ENCODE data around the gene VPS35L.

The VPS35L gene

GRCh38 chr16:19680881-19681340 lies 125.4 kb downstream of the VPS35L start:
- Histone ChIP-seq H3K27ac (ENCODE audit: low read depth, low read length) (no peak overlapping the region), H3K9ac (ENCODE audit: low read depth, low read length) (no peak overlapping the region), H3K27me3 (ENCODE audit: insufficient read depth, low read length) (no peaks in the 10 kb centered on the region), H3K9me3 (ENCODE audit: insufficient read depth, low read depth, low read length) (peaks cover 8% of the 10 kb centered on the region), H3K36me3 (ENCODE audit: insufficient read depth, low read length) (peaks cover 44% of the 10 kb centered on the region), H3K4me3 (ENCODE audit: low read length) (no peak overlapping the region), H3K4me1 (ENCODE audit: insufficient read depth, low read length) (no peaks in the 10 kb centered on the region)
- 84% methylated on average over 6 of the region's 6 CpGs for WGBS

- 96% methylated on average over 12 of the region's 12 CpGs for WGBS
- no peaks in the 10 kb centered on the region for H3K27me3 ChIP-seq (ENCODE audit: insufficient read depth, low read length)
- H3K27ac ChIP-seq (ENCODE audit: low read depth, low read length): no peak overlapping the region
- H3K9ac ChIP-seq (ENCODE audit: low read depth, low read length): no peak overlapping the region
- H3K36me3 ChIP-seq (ENCODE audit: insufficient read depth, low read length): peaks cover 48% of the 10 kb centered on the region
- H3K4me3 ChIP-seq (ENCODE audit: low read length): no peak overlapping the region
- peaks cover 8% of the 10 kb centered on the region for H3K9me3 ChIP-seq (ENCODE audit: insufficient read depth, low read depth, low read length)
- H3K4me1 ChIP-seq (ENCODE audit: insufficient read depth, low read length): no peaks in the 10 kb centered on the region
Measured at GRCh38 chr16:19681637-19682036, 126.1 kb downstream of the VPS35L start.

GRCh38 chr16:19683453-19684236 lies 128.1 kb downstream of the VPS35L start:
- Histone ChIP-seq H3K9me3 (ENCODE audit: insufficient read depth, low read depth, low read length) (peaks cover 8% of the 10 kb centered on the region), H3K4me3 (ENCODE audit: low read length) (no peak overlapping the region), H3K27me3 (ENCODE audit: insufficient read depth, low read length) (no peaks in the 10 kb centered on the region), H3K9ac (ENCODE audit: low read depth, low read length) (no peak overlapping the region), H3K4me1 (ENCODE audit: insufficient read depth, low read length) (peaks cover 4% of the 10 kb centered on the region; the same call in 1 of the 2 replicates), H3K36me3 (ENCODE audit: insufficient read depth, low read length) (peaks cover 56% of the 10 kb centered on the region), H3K27ac (ENCODE audit: low read depth, low read length) (no peak overlapping the region)
- 93% methylated on average over 6 of the region's 6 CpGs for WGBS

- Histone ChIP-seq H3K27ac (ENCODE audit: low read depth, low read length) (no peak overlapping the region), H3K9ac (ENCODE audit: low read depth, low read length) (no peak overlapping the region), H3K9me3 (ENCODE audit: insufficient read depth, low read depth, low read length) (peaks cover 8% of the 10 kb centered on the region), H3K4me3 (ENCODE audit: low read length) (no peak overlapping the region), H3K36me3 (ENCODE audit: insufficient read depth, low read length) (peaks cover 59% of the 10 kb centered on the region), H3K27me3 (ENCODE audit: insufficient read depth, low read length) (no peaks in the 10 kb centered on the region), H3K4me1 (ENCODE audit: insufficient read depth, low read length) (peaks cover 4% of the 10 kb centered on the region; the same call in 1 of the 2 replicates)
- 98% methylated on average over 3 of the region's 4 CpGs for WGBS
Measured at GRCh38 chr16:19685176-19685575, 129.7 kb downstream of the VPS35L start.

- peaks cover 4% of the 10 kb centered on the region; the same call in 1 of the 2 replicates for H3K4me1 ChIP-seq (ENCODE audit: insufficient read depth, low read length)
- 81% methylated on average over 7 of the region's 7 CpGs for WGBS
- H3K27me3 ChIP-seq (ENCODE audit: insufficient read depth, low read length): no peaks in the 10 kb centered on the region
- peaks cover 65% of the 10 kb centered on the region for H3K36me3 ChIP-seq (ENCODE audit: insufficient read depth, low read length)
- H3K9me3 ChIP-seq (ENCODE audit: insufficient read depth, low read depth, low read length): peaks cover 8% of the 10 kb centered on the region
- no peak overlapping the region for H3K9ac ChIP-seq (ENCODE audit: low read depth, low read length)
- H3K4me3 ChIP-seq (ENCODE audit: low read length): no peak overlapping the region
- no peak overlapping the region for H3K27ac ChIP-seq (ENCODE audit: low read depth, low read length)
Measured at GRCh38 chr16:19687279-19687678, 131.8 kb downstream of the VPS35L start.

GRCh38 chr16:19688396-19689024 lies 133.0 kb downstream of the VPS35L start:
- peaks cover 4% of the 10 kb centered on the region; the same call in 1 of the 2 replicates for H3K4me1 ChIP-seq (ENCODE audit: insufficient read depth, low read length)
- H3K27me3 ChIP-seq (ENCODE audit: insufficient read depth, low read length): no peaks in the 10 kb centered on the region
- no peak overlapping the region for H3K4me3 ChIP-seq (ENCODE audit: low read length)
- whole genome bisulfite sequencing: 97% methylated on average over 18 of the region's 18 CpGs
- H3K36me3 ChIP-seq (ENCODE audit: insufficient read depth, low read length): peaks cover 61% of the 10 kb centered on the region
- peaks cover 5% of the 10 kb centered on the region; the same call in 1 of the 2 replicates for H3K9me3 ChIP-seq (ENCODE audit: insufficient read depth, low read depth, low read length)
- H3K27ac ChIP-seq (ENCODE audit: low read depth, low read length): no peak overlapping the region
- no peak overlapping the region for H3K9ac ChIP-seq (ENCODE audit: low read depth, low read length)

- peaks cover 58% of the 10 kb centered on the region for H3K36me3 ChIP-seq (ENCODE audit: insufficient read depth, low read length)
- H3K4me1 ChIP-seq (ENCODE audit: insufficient read depth, low read length): peaks cover 4% of the 10 kb centered on the region; the same call in 1 of the 2 replicates
- 96% methylated on average over 4 of the region's 5 CpGs for WGBS
- no peaks in the 10 kb centered on the region for H3K27me3 ChIP-seq (ENCODE audit: insufficient read depth, low read length)
- H3K9ac ChIP-seq (ENCODE audit: low read depth, low read length): no peak overlapping the region
- H3K27ac ChIP-seq (ENCODE audit: low read depth, low read length): no peak overlapping the region
- H3K4me3 ChIP-seq (ENCODE audit: low read length): no peak overlapping the region
- H3K9me3 ChIP-seq (ENCODE audit: insufficient read depth, low read depth, low read length): peaks cover 5% of the 10 kb centered on the region; the same call in 1 of the 2 replicates
Measured at GRCh38 chr16:19689342-19689741, 133.8 kb downstream of the VPS35L start.

GRCh38 chr16:19690196-19690595 lies 134.7 kb downstream of the VPS35L start:
- WGBS: 88% methylated on average over 4 of the region's 4 CpGs
- Histone ChIP-seq H3K36me3 (ENCODE audit: insufficient read depth, low read length) (peaks cover 49% of the 10 kb centered on the region), H3K27ac (ENCODE audit: low read depth, low read length) (no peak overlapping the region), H3K9ac (ENCODE audit: low read depth, low read length) (no peak overlapping the region), H3K9me3 (ENCODE audit: insufficient read depth, low read depth, low read length) (peaks cover under 1% of the 10 kb centered on the region; the same call in 1 of the 2 replicates), H3K4me3 (ENCODE audit: low read length) (no peak overlapping the region), H3K4me1 (ENCODE audit: insufficient read depth, low read length) (peaks cover 4% of the 10 kb centered on the region; the same call in 1 of the 2 replicates), H3K27me3 (ENCODE audit: insufficient read depth, low read length) (no peaks in the 10 kb centered on the region)

GRCh38 chr16:19691161-19691711 lies 135.7 kb downstream of the VPS35L start:
- H3K9me3 ChIP-seq (ENCODE audit: insufficient read depth, low read depth, low read length): no peaks in the 10 kb centered on the region
- no peaks in the 10 kb centered on the region for H3K27me3 ChIP-seq (ENCODE audit: insufficient read depth, low read length)
- H3K9ac ChIP-seq (ENCODE audit: low read depth, low read length): 0 out of 2 replicates have a peak overlapping the region, but pooled peaks have one; percentile 11
- no peak overlapping the region for H3K27ac ChIP-seq (ENCODE audit: low read depth, low read length)
- H3K4me3 ChIP-seq (ENCODE audit: low read length): no peak overlapping the region
- H3K4me1 ChIP-seq (ENCODE audit: insufficient read depth, low read length): peaks cover 4% of the 10 kb centered on the region; the same call in 1 of the 2 replicates
- WGBS: 91% methylated on average over 14 of the region's 14 CpGs
- peaks cover 42% of the 10 kb centered on the region for H3K36me3 ChIP-seq (ENCODE audit: insufficient read depth, low read length)

GRCh38 chr16:19694989-19695388 lies 139.5 kb downstream of the VPS35L start:
- no peak overlapping the region for H3K27ac ChIP-seq (ENCODE audit: low read depth, low read length)
- no peaks in the 10 kb centered on the region for H3K27me3 ChIP-seq (ENCODE audit: insufficient read depth, low read length)
- WGBS: 96% methylated on average over 8 of the region's 8 CpGs
- no peaks in the 10 kb centered on the region for H3K9me3 ChIP-seq (ENCODE audit: insufficient read depth, low read depth, low read length)
- H3K4me1 ChIP-seq (ENCODE audit: insufficient read depth, low read length): no peaks in the 10 kb centered on the region
- no peak overlapping the region for H3K4me3 ChIP-seq (ENCODE audit: low read length)
- no peak overlapping the region for H3K9ac ChIP-seq (ENCODE audit: low read depth, low read length)
- peaks cover 51% of the 10 kb centered on the region for H3K36me3 ChIP-seq (ENCODE audit: insufficient read depth, low read length)

GRCh38 chr16:19696328-19696727 lies 140.8 kb downstream of the VPS35L start:
- no peak overlapping the region for H3K4me3 ChIP-seq (ENCODE audit: low read length)
- H3K27me3 ChIP-seq (ENCODE audit: insufficient read depth, low read length): no peaks in the 10 kb centered on the region
- 95% methylated on average over 10 of the region's 10 CpGs for WGBS
- no peaks in the 10 kb centered on the region for H3K4me1 ChIP-seq (ENCODE audit: insufficient read depth, low read length)
- no peak overlapping the region for H3K9ac ChIP-seq (ENCODE audit: low read depth, low read length)
- H3K27ac ChIP-seq (ENCODE audit: low read depth, low read length): no peak overlapping the region
- H3K36me3 ChIP-seq (ENCODE audit: insufficient read depth, low read length): peaks cover 61% of the 10 kb centered on the region
- no peaks in the 10 kb centered on the region for H3K9me3 ChIP-seq (ENCODE audit: insufficient read depth, low read depth, low read length)

All from HUES64 (cell line).